HG02981 (cell line): ENCODE data around the gene HMX3.
"Not testable (repeated sequence)": the region's sequence is repeated elsewhere in the genome, so short reads cannot be mapped to it uniquely, and the experiment has no call there.

Experiments used
- ATAC-seq: cut with Tn5 transposase; IDR thresholded peaks from one replicate; pipeline ENCODE4 v1.9.1; 2021; ENCODE audit warnings: mild to moderate bottlenecking, moderate library complexity; ENCODE audit not compliant: unreplicated experiment

HMX3 gene

DNA sequence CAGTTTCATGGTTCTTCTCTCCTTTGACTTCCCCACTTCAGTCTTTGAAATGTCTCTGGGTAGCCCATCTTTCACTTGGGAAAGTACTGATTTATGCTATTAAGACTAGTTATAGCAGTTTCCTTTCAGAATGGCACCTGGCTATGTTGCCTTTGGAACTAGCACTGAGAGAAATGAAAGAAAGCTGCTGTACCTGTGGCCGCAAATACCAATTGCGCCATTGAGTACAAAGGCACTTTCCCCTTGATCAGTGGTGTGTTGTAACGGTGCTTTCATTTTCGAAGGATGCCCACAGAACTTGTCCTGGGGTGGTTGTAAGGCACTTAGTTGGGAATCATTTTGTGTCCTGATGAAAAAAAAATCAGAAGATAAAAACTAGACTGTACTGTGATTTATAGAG is 35.2 kb downstream of the HMX3 start:
- no peak for ATAC-seq

DNA sequence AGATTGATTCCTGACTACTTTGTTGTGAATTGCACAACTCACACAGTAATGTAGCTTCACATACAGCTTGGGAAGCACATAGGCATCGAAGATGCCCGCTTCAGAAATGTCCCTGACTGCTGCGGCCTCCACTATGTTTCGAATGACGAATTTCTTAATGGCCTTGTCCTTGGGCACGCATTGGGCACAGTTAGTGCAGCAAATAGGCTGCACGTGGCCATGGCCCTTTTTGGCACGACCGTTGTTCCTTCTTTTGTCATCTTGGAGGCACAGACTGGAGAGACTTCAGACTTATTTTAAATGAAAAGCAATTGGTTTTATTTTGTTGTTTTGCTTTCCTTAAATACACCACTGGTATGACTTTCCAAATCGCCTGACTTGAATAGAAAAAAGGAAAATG is 35.8 kb downstream of the HMX3 start:
- not testable (repeated sequence) for ATAC-seq

DNA sequence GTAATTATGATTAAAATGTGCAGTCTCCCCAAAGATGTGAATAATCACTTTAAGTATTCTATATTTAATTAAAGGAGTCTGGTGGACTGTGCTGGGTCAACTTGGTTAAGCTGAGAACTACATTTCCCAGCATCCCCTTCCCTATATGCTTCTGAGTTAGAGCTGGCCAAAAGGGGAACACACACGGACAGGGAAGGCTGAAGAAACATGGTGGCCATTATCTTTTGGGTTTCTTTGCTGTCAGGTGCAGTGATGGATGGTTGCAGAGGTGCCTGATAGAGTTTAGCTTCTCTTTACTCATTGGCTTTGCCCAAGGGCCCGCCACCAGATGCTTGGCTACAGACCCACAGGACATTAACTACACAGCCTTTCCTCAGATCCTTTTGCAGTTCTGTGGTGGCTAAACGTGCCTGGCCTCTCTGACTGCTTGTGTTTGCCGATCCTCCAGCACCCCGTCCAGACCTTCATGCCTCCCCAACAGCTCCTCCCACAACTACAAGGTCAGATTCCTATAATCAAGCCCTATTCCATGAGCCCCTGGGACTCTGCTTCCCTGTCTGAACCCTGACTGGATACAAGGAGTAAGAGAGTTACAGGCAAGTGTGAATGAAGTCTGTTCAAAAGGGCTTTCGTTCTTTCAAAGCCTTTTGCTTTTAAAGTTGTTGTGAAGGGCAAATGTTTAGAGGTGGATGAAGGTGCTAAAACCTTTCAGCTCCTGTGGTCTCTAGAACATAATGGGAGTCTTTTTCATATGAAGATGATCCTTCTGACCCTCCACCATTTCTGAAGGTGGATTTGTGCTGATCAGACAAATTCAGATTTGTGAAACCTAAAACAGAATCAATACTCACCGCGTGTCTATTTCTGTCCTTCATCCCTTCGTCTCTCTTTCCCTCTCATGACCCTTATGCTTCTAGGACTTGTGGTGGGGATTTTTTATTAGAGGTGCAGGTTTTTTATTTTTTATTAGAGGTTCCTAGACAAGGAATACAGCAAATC is 39.9 kb downstream of the HMX3 start:
- no peak for ATAC-seq

DNA sequence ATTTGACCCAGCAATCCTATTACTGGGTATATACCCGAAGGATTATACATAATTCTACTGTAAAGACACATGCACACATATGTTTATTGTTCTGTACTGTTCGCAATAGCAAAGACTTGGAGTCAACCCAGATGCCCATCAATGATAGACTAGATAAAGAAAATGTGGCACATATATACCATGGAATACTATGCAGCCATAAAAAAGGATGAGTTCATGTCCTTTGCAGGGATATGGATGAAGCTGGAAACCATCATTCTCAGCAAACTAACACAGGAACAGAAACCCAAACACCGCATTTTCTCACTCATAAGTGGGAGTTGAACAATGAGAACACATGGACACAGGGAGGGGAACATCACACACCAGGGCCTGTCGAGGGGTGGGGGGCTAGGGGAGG is 42.6 kb downstream of the HMX3 start:
- not testable (repeated sequence) for ATAC-seq

DNA sequence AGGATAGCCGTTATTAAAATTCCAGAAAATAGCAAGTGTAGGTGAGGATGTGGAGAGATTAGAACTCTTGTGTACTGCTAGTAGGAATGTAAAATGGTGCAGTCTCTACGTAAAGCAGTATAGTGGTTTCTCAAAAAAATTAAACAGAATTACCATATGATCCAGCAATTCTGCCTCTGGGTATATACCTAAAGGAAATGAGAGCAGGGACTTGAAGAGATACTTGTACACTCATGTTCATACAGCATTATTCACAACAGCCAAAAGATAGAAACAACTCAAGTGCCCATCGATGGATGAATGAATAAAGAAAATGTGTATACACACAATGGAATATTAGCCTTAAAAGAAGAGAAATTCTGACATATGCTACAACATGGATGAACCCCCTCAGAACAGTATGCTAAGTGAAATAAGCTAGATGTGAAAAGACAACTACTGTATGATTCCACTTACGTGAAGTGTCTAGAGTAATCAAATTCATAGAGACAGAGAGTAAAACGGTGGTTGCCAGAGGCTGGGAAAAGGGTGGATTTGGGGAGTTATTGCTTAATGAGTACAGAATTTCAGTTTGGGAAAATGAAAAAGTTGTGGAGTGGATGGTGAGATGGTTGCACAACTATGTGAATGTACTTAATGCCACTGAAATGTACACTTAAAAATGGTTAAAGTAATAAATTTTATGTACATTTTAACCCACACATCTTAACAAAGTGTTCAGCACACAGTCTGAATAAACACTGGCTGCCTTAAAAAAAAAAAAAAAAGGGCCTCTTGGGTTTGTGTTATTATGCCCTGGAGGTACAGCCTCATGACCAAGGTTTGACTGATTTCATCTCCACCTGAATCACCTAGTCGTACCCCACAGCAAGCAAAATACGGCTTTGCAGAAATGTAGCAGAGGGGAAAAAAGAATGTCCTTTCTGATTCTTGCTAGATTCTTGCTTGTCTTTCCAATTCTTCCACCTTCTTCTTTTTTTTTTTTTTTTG is 44.6 kb downstream of the HMX3 start:
- ATAC-seq: no peak

DNA sequence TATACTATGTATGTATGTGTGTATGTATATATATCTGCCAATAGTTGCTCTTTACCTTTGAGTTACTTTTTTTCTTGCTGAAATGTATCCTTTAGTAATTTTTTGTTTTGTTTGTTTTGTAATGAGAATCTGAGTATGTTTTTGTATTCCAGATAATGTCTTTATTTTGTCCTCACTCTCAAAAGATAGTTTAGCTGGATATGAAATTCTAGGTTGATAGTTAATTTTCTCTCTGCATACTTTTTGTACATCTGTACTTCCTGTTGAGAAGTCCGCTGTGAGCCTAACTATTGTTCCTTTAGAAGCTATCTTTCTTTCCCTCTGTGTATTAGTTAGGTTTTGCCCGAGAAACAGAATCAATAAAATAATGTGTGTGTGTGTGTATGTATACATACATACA is 48.0 kb downstream of the HMX3 start:
- no peak for ATAC-seq

DNA sequence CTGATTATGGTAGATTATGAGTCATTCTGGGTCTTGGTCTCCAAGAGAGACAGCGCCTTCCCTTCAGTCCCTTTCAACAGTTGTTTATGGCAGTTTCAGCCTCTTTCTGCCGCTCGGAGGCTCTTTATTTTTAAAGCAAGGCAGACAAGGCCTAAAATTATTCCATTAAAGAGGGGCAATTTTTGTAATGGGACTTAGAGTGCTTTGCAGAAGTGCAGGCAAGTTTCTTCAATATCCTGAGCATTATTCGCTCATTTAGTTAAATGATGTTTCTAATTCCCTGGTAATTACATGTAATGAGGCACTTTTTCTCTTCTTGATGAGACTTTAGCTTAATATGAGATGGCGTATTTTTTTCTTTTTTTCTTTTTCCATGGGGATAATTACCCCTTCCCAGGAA is 52.0 kb downstream of the HMX3 start:
- ATAC-seq: no peak
